Activated T-cell treated with anti-CD3 and anti-CD28 coated beads, Interleukin-2, amount 50 U/mL, for 48 hours (primary cell): ENCODE results near the gene BPIFB4.
"Not testable (repeated sequence)": the region's sequence is repeated elsewhere in the genome, so short reads cannot be mapped to it uniquely, and the experiment has no call there.

Experiments used
- DNase-seq, 2 experiments: peaks; one replicate each; pipeline ENCODE4 v3.0.0-alpha.2; 2020

Gene BPIFB4

DNA sequence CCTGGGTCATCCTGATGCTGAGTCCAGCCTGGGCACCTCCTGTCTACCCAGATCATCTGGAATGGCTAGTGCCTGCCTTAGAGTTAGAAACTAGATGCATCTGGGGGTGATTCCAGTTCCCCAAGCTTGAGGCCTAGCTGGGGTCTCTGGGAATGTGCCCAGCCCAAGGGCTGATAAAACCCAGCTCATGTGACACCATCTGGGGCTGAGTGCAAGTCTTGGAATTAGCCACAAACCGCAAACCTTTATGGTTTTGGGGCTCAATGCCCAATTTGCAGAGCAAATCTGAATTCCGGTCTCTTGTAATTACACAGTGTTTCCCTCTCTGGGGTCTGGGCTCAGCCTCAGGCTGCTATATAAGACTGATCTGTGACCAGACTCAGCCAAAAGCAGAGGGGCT, at the start of gene BPIFB4:
BPIFB4 (plus strand) TSS at position 385 of the 400 bp plus-strand sequence. CDS start 1,884 bp downstream, outside the sequence.
- no peak for DNase-seq

- no peak for DNase-seq
Measured at GRCh38 chr20:33030076-33030475, 49.4 kb upstream of the BPIFB4 start.

GRCh38 chr20:33030569-33030968, 48.9 kb upstream of the BPIFB4 start:
- no peak for DNase-seq

GRCh38 chr20:33031531-33031930, 47.9 kb upstream of the BPIFB4 start, which contains the start of gene BPIFB6:
TSS of gene BPIFB6 (plus strand) at chr20:33031648. CDS start at chr20:33031648, 0 bp downstream.
- no peak for DNase-seq

DNA sequence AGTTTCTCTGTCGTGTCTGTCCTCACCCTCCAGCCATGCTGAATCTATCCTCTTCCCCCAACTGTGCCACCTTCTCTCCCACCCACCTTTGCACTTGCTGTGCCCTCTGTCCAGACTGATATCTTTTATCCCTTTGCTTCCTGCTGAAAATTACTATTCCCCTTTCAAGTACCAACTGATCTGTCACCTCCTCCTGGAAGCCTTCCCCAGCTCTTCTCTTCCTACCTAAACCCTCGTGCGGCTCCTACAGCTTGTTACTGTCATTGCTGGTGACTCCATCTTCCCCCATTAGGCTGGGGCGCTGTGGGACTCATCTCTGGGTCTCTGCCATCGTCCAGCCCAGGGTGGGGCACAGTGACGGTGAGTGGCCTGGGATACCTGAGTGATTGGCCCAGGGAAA, 46.9 kb upstream of the BPIFB4 start:
- no peak for DNase-seq

DNA sequence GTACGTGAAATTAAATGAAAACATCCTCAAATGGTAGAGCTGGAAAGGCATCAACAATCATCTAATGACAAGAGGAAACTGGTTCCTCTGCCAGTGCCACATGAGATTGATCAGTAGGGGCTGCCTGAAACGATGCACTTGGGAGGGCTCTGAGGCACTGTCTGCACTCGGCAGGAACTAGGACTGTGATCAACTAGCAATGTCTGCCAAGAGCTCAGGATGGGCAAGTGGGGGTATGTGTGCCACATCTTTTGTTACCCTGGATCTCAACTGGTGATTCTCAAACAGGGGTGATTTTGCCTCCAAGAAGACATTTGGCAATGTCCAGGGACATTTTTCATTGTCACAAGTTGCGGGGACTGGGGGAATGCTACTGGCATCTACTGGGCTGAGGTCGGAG, 46.1 kb upstream of the BPIFB4 start:
- no peak for DNase-seq

DNA sequence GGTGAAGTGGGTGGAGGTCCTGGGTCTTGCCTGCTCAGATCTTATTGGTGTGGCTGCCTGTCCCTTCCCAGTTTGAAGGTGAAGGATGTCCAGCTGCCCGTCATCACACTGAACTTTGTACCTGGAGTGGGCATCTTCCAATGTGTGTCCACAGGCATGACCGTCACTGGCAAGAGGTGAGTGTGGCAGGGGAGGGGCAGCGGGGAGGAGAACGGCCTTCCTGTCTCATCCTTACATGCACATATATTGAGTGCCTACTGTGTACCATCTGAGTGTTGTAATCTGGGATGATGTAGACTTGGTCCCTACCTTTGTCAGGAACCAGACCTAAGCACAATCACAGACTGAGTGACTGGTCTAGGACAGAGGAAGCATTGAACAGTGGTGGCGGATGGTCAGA, 45.3 kb upstream of the BPIFB4 start:
- no peak for DNase-seq

DNA sequence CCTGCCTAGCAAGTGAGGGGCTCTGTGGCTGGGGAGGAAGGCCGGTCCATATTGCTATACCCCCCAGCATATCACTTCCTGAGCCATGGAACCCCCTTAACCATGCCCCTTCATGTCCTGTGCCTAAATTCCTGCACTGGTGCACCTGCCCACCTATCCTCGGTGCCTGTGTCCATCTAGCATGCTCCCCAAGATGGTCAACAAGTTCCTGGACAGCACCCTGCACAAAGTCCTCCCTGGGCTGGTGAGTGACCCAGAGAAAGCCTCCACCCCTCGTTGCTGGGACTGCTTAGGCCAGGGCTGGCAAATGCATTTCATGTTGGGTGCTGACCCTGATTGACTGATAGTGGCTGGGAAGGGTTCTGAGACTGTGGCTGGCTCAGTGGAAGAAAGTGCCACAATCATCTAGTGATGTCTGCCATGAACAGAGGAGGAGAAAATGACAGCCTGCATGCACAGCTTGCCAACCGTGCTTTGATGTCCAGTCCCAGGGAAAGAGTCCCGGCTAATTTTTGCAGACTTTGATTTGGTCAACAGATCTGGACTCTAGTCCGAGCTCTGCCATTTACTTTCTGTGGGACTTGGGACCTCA, 44.4 kb upstream of the BPIFB4 start:
- DNase-seq: no peak

GRCh38 chr20:33037456-33037855, 42.0 kb upstream of the BPIFB4 start:
- no peak for DNase-seq

- DNase-seq: no peak
Measured at GRCh38 chr20:33038243-33038642, 41.2 kb upstream of the BPIFB4 start.

- no peak for DNase-seq
Measured at GRCh38 chr20:33042430-33042829, 37.0 kb upstream of the BPIFB4 start.

DNA sequence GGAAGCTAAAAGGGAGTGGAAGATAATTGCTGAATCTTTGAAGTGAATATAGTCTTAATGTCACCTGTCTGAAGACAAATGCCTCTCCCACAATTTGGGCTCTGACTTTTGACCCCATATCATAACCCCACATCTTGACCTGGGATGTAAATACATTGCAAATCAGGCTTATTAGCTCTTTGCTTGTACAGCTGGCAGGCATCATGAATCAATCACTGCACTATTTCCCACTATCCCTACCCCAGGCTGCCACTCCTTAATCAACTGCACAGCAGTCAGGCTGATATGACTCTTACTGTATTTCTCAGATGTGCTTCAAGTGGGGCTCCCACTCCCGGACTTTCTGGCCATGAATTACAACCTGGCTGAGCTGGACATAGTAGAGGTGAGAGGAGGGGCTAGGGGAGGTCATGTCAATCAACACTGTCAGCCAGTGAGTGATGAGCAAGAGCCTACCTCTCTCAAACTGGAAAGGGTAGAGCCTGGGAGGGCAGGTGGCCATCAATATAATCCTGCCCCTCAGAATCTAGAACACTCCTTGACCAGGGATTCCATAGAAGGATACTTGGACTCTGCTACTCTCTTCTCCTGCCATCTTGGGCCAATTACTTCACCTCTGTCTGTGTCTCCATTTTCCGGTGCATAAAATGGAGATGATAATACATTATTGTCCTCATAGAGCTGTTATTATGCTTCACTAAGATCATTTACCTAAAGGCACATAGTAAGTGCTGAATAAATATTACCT, 36.3 kb upstream of the BPIFB4 start:
- DNase-seq: no peak

DNA sequence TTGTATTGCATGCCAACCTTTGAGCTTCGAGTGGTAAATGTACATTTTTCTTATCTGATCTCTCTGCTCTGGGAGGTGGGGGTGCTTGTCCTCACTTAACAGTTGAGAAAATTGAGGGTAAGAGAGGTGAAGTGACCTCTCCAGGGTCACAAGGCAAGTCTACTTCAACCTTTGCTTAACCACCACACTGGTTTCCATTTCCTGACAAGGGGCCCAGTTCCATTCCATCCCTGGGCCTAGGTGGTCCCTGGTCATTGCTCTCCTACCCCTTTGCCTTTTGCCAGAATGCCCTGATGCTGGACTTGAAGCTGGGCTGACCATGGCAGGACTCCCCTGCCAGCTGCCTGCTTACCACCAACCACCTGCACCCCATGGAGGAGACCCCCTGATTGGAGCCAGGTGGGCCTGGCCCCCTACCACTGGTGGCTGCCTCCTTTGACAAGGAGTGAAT, 35.7 kb upstream of the BPIFB4 start:
- DNase-seq: no peak

GRCh38 chr20:33045129-33045721, 34.2 kb upstream of the BPIFB4 start:
- DNase-seq: not testable (repeated sequence)

- no peak for DNase-seq
Measured at GRCh38 chr20:33046412-33046811, 33.0 kb upstream of the BPIFB4 start.

DNA sequence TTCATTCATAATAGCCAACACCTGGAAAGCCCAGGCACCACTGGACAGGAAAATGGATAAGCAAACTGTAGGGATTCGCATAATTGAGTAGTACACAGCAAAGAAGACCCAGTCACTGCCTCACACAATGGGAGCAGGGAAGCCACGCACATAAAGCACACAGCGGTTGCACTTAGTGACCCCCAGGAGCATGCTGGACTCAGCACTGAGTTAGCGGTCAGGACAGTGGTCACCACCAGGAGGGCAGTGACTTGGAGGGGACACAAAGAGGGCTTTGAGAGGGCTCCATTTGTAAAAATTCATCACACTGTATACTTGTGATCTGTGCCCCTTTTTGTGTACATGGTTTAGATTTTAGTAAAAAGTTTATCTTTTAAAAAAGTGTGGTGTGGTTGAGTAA, 28.1 kb upstream of the BPIFB4 start:
- no peak for DNase-seq

- DNase-seq: no peak
Measured at GRCh38 chr20:33053291-33054106, 25.9 kb upstream of the BPIFB4 start, which contains the start of gene BPIFB3. TSS of gene BPIFB3 (plus strand) at chr20:33053903. CDS start at chr20:33055436, 1,533 bp downstream.

DNA sequence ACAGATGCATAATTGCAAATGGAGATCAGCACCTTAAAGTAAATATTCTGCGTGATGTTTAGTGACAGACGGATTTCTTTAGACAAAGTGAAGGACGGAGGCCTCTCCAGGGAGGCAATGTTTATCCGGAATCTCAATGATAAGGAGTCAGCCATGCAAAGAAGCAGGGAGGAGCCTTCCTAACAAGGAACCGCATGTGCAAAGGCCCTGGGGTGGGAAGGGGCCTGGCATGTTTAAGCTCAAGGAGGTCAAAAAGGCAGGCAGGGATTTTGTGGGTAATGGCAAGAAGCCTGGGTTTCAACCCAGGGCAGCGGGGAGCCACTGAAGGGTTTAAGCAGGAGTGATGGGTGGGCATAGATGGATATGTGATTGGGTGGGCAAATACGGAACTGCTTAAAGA, 25.1 kb upstream of the BPIFB4 start:
- DNase-seq: no peak

DNA sequence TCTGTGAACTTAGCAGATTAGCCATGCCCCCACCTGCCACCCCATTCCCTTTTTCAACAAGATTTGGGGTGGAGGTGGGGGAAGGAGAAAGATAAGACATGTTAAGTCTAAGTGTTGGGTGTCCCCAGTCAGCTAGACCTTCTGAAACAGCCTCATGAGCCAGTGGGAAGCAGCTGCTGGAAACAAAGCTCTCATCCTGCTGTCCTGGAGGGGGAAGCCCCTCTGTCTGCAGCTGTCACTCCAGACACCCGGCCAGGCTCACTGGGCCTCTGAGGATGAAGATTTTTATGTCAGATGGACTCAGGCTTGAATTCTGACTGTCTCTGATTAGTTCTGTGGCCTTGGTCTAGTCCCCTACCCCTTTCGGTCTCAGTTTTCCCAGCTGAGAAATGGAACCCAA, 24.7 kb upstream of the BPIFB4 start:
- DNase-seq: no peak

DNA sequence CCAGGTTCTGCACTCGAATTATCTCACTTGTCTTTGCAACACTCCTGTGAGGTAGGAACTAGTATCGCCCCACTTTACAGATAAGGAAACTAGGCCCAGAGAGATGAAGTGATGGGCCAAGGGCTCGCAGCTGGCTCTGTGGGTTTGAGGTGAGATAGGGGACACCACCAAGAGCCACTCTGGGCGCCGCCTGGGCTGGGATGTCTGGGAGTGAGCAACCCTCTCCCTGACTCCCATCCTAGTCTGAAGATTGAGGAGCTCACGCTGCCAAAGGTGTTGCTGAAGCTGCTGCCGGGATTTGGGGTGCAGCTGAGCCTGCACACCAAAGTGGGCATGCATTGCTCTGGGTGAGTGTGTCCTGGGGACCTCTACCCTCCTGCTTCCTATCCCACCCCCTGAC, 20.3 kb upstream of the BPIFB4 start:
- no peak for DNase-seq

GRCh38 chr20:33059741-33060390, 19.6 kb upstream of the BPIFB4 start:
- no peak for DNase-seq

DNA sequence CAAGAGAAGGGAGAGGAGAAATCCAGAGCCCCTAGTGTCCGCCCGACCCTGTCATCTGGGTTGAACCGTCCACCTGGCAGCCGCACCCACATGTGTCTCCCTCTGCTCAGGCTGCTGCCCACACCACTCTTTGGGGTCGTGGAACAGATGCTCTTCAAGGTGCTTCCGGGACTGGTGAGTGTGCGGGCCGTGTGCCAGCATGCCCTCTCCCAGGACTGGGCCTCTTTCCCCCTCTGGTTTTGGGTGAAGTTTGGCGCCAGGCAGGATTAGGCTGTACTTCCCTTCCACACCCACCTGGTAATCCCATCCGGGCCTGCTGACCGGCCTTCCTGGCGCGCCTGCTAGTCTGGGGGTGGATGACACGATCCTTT, 17.8 kb upstream of the BPIFB4 start:
- DNase-seq: no peak
